Daoy (cell line): Measurements from ENCODE around the gene ZNF567. TPM values are rescaled to one million over a fixed set of nuclear protein-coding genes. Genes with fewer than 3 reads are reported as not detected.

Experiments
- DNase-seq: peaks from one replicate; pipeline ENCODE4 v3.0.0-alpha.2; 2015; ENCODE audit warnings: low read depth
- total RNA-seq: library from RNA; depleted of rRNA; stranded (reverse); fragments of >200 nt; shearing (Covaris generic); gene quantifications from 2 replicates; pipeline ENCODE4 v1.2.3, GENCODE V29; 2014; rRNA removed

ZNF567 gene
- total RNA-seq, 1 experiment from 2014 or later: 3.5 TPM

- no peak for DNase-seq
Measured at GRCh38 chr19:36750066-36750691, 62.8 kb downstream of the ZNF567 start.

Other genes with a start within 250 kb of the ZNF567 start
- 7.3 and 9.0 TPM in 2 replicates for gene ZNF566, start 198.1 kb upstream of the ZNF567 start, total RNA-seq
- 9.1 and 11.8 TPM in 2 replicates for gene ZNF260, start 159.3 kb upstream of the ZNF567 start, total RNA-seq
- 9.8 and 21.3 TPM in 2 replicates for gene ZNF529, start 114.3 kb upstream of the ZNF567 start, total RNA-seq
- gene ZNF382, start 82.3 kb upstream of the ZNF567 start, total RNA-seq: 3.0 and 7.4 TPM in 2 replicates
- gene ZNF461, start 20.8 kb upstream of the ZNF567 start, total RNA-seq: 6.3 and 8.3 TPM in 2 replicates
- 8.7 and 11.4 TPM in 2 replicates for gene ZNF850, start 85.2 kb downstream of the ZNF567 start, total RNA-seq
- gene ZNF790, start 150.8 kb downstream of the ZNF567 start, total RNA-seq: 4.0 and 12.7 TPM in 2 replicates
- gene ZNF345, start 163.3 kb downstream of the ZNF567 start, total RNA-seq: 0.24 and 2.5 TPM in 2 replicates
- gene ZNF829, start 228.7 kb downstream of the ZNF567 start, total RNA-seq: 5.9 and 9.2 TPM in 2 replicates
- 5.2 and 24.6 TPM in 2 replicates for gene ZNF568, start 228.7 kb downstream of the ZNF567 start, total RNA-seq